Thoracic aorta (tissue), 2 donors: ENCODE data around the gene METTL16. TPM values are rescaled to one million over a fixed set of nuclear protein-coding genes. Genes with fewer than 3 reads are reported as not detected.

Source experiments
- ATAC-seq: fragments of 150-250 bp; one replicate; pipeline ENCODE4 v1.8.0; 2017; ENCODE audit warnings: low read depth; ENCODE audit not compliant: insufficient number of reproducible peaks, low FRiP score
- DNase-seq: peaks from one replicate; pipeline ENCODE4 v3.0.0-alpha.2; 2020; ENCODE audit warnings: low spot score
- H3K27ac ChIP-seq, 2 donors: fragments of 200-600 bp; sonication (generic); 1 replicate in 1 of 2; 2 replicates in 1 of 2; pipeline ENCODE4 v1.5.1; 2016; ENCODE audit warnings: mild to moderate bottlenecking in 2 of 2, moderate library complexity in 2 of 2
- H3K27me3 ChIP-seq: fragments of 200-600 bp; sonication (generic); replicated peaks from 2 replicates; pipeline ENCODE4 v1.6.0; 2016; ENCODE audit warnings: mild to moderate bottlenecking; ENCODE audit not compliant: insufficient read depth
- H3K36me3 ChIP-seq: fragments of 200-600 bp; sonication (generic); one replicate; pipeline ENCODE4 v1.5.1; 2016
- H3K4me1 ChIP-seq, 2 donors: fragments of 200-600 bp; sonication (generic); 1 replicate in 1 of 2; 2 replicates in 1 of 2; pipeline versions ENCODE4 v1.5.1 to v1.6.0; 2016; ENCODE audit warnings: low read depth in 2 of 2, mild to moderate bottlenecking in 1 of 2; ENCODE audit not compliant: control insufficient read depth in 1 of 2
- H3K4me3 ChIP-seq: fragments of 200-600 bp; sonication (generic); 2 replicates; pipeline ENCODE4 v1.5.1; 2016; ENCODE audit warnings: mild to moderate bottlenecking
- H3K9me3 ChIP-seq: fragments of 200-600 bp; sonication (generic); 2 replicates; pipeline ENCODE4 v1.5.1; 2016
- total RNA-seq, 2 donors: library from RNA; depleted of rRNA; stranded (reverse); fragments of >200 nt; gene quantifications; one replicate each; pipeline versions ENCODE4 v1.1.0 to v1.2.3, GENCODE V29; 2016
- TF ChIP-seq, protein P1 (sequence below): fragments of 200-600 bp; sonication (generic); IDR thresholded peaks from one replicate; pipeline ENCODE4 v1.5.1; 2019; ENCODE audit warnings: antibody characterized with exemption

The METTL16 gene
- total RNA-seq, 2 donors from 2014 or later: 37.6 to 37.9 TPM

DNA sequence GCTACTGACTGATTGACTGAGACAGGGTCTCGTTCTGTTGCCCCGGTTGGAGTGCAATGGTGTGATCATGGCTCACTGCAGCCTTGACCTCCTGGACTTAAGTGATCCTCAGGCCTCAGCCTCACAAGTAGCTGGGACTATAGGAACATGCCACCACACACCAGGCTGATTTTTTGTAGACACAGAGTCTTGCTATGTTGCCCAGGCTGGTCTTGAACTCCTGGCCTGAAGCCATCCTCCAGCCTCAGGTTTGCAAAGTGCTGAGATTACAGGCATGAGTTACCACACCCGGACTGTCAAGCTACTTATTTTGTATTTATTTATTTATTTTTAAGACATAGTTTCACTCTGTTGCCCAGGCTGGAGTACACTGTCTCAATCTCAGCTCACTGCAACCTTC, 55.2 kb downstream of the METTL16 start:
- no peaks in the 10 kb centered on the region for H3K9me3 ChIP-seq
- no peak for DNase-seq
- no peak for ATAC-seq
- peaks cover 0 to 12% of the 10 kb centered on the region in 2 donors for H3K4me1 ChIP-seq
- no peaks in the 10 kb centered on the region for H3K27me3 ChIP-seq
- TF ChIP-seq, protein P1, sequence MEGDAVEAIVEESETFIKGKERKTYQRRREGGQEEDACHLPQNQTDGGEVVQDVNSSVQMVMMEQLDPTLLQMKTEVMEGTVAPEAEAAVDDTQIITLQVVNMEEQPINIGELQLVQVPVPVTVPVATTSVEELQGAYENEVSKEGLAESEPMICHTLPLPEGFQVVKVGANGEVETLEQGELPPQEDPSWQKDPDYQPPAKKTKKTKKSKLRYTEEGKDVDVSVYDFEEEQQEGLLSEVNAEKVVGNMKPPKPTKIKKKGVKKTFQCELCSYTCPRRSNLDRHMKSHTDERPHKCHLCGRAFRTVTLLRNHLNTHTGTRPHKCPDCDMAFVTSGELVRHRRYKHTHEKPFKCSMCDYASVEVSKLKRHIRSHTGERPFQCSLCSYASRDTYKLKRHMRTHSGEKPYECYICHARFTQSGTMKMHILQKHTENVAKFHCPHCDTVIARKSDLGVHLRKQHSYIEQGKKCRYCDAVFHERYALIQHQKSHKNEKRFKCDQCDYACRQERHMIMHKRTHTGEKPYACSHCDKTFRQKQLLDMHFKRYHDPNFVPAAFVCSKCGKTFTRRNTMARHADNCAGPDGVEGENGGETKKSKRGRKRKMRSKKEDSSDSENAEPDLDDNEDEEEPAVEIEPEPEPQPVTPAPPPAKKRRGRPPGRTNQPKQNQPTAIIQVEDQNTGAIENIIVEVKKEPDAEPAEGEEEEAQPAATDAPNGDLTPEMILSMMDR: no peak
- H3K4me3 ChIP-seq: no peak overlapping the region
- no peak overlapping the region for H3K27ac ChIP-seq
- peaks cover 2% of the 10 kb centered on the region for H3K36me3 ChIP-seq

DNA sequence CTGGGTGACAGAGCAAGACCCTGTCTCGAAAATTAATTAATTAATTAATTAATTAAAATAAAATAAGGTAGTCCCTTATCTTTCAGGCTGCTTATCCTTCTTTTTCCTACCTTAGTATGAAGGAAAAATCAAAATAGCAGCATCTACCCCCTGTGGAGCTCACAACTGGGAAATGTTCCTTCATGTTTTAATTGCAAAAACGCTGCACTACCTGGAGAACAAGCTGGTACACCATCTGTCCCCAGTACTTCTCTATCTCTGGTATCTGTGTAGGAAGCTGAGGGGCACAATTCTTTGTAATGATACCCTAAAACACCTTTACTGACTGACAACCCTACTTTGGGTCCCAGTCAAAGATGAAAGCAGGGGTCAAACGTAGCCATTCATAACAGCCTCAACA, 55.7 kb downstream of the METTL16 start:
- H3K27me3 ChIP-seq: no peaks in the 10 kb centered on the region
- peaks cover 0 to 12% of the 10 kb centered on the region in 2 donors for H3K4me1 ChIP-seq
- no peak overlapping the region for H3K27ac ChIP-seq
- H3K9me3 ChIP-seq: no peaks in the 10 kb centered on the region
- ATAC-seq (no peak), DNase-seq (no peak)
- TF ChIP-seq, protein P1: no peak
- H3K4me3 ChIP-seq: no peak overlapping the region
- H3K36me3 ChIP-seq: peaks cover 2% of the 10 kb centered on the region

DNA sequence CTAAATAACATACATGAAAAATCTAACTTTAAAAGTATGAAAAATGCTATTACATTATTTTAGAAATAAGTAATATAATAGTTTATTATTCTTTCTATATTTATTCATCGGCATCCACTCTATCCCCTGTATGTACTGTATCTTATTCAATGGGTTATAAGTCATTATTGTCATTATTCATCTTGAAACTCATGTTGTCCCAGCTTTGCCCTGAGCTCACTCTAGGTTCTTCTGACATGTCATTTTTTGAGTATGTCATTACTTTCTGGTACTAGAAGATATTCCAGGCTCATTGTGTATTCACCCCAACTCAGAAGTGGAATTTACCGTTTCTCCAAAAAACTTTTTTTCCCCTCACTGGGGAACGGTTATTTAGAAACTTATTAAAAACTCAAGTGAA, 57.8 kb downstream of the METTL16 start:
- Histone ChIP-seq H3K36me3 (peaks cover 2% of the 10 kb centered on the region), H3K4me1 (no peaks in the 10 kb centered on the region), H3K27ac (no peak overlapping the region), H3K27me3 (no peaks in the 10 kb centered on the region), H3K4me3 (no peak overlapping the region), H3K9me3 (no peaks in the 10 kb centered on the region)
- DNase-seq: no peak
- TF ChIP-seq, protein P1: no peak
- no peak for ATAC-seq

DNA sequence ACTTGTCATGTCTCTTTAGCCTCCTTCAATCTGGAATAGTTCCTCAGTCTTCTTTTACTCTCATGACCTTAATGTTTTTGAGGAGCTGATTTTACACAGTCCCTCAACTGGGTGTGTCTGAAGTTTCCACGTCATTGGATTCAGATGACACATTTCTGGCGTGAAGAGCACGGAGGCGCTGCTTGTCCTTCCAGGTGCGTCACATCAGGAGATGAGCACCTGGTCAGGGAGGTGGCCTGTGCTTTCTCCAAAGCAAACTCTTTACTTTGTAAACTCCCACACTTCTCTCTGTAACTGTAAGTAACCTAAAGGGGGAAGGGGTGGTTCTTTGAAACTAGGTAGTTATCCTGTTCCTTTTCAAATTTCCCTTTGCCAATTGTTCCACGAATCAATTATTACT, 58.4 kb downstream of the METTL16 start:
- H3K27ac ChIP-seq: no peak overlapping the region
- TF ChIP-seq, protein P1: no peak
- ATAC-seq: no peak

DNA sequence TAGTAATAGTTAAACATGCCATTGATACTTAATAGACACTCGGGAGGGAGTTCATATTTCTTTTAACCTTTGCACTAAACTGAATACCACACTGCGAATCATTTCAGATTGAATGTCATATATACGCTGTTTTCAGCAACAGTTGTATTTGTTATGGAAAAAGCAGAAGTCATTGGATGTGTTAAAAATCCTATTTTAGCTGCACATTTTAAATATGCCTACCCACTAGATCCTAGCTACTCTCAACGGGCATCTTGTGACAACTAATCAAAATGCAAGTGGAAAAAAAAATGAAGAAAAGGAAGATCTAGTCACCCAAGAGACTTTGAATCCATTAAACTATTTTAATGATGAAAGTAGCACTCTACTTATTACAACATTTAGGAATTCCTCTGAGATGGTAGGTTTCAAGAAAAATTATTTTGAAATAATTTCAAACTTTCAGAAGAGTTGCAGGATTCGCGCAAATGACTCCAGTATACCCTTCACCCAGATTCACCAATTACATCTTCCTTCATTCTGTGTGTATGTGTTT, 59.4 kb downstream of the METTL16 start:
- H3K4me3 ChIP-seq: no peak overlapping the region
- H3K4me1 ChIP-seq: no peaks in the 10 kb centered on the region
- ATAC-seq (no peak), DNase-seq (no peak)
- H3K27me3 ChIP-seq: no peaks in the 10 kb centered on the region
- H3K36me3 ChIP-seq: peaks cover 2% of the 10 kb centered on the region
- H3K9me3 ChIP-seq: no peaks in the 10 kb centered on the region
- TF ChIP-seq, protein P1: no peak
- no peak overlapping the region for H3K27ac ChIP-seq

More for the DNA sequence above, 58.4 kb downstream of the METTL16 start:
- Histone ChIP-seq H3K27me3 (no peaks in the 10 kb centered on the region), H3K4me3 (no peak overlapping the region), H3K9me3 (no peaks in the 10 kb centered on the region), H3K36me3 (peaks cover 2% of the 10 kb centered on the region), H3K4me1 (no peaks in the 10 kb centered on the region)
- no peak for DNase-seq
